B cell (primary cell): ENCODE measurements around the gene FAM111A.

Source experiments
- CTCF ChIP-seq: fragments of 200-600 bp; IDR thresholded peaks from one replicate; pipeline ENCODE4 v1.8.0; 2022; ENCODE audit warnings: antibody characterized with exemption, mild to moderate bottlenecking
- EZH2 ChIP-seq: IDR thresholded peaks from 2 replicates; pipeline ENCODE4 v1.6.1; 2012; ENCODE audit warnings: borderline replicate concordance, low read depth, mild to moderate bottlenecking, moderate library complexity, low read length; ENCODE audit not compliant: insufficient read depth, poor library complexity, severe bottlenecking

- TF ChIP-seq CTCF, result no peak
- TF ChIP-seq EZH2, result no peak
These were observed 55.3 kb downstream of the FAM111A start for GRCh38 chr11:59197991-59198390.
